Measurements from ENCODE around the gene RAMP2.

GRCh38 chr17:42743595-42744282 is 17.3 kb upstream of the RAMP2 start:
- TF ChIP-seq, protein P1, sequence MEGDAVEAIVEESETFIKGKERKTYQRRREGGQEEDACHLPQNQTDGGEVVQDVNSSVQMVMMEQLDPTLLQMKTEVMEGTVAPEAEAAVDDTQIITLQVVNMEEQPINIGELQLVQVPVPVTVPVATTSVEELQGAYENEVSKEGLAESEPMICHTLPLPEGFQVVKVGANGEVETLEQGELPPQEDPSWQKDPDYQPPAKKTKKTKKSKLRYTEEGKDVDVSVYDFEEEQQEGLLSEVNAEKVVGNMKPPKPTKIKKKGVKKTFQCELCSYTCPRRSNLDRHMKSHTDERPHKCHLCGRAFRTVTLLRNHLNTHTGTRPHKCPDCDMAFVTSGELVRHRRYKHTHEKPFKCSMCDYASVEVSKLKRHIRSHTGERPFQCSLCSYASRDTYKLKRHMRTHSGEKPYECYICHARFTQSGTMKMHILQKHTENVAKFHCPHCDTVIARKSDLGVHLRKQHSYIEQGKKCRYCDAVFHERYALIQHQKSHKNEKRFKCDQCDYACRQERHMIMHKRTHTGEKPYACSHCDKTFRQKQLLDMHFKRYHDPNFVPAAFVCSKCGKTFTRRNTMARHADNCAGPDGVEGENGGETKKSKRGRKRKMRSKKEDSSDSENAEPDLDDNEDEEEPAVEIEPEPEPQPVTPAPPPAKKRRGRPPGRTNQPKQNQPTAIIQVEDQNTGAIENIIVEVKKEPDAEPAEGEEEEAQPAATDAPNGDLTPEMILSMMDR (IDR thresholded peaks at IDR 0.05), result peak; percentile 14
- TF ChIP-seq EZH2phosphoT487 (IDR thresholded peaks at IDR 0.05), result no peak

Measured in neural progenitor cell (in vitro differentiated cells).